Breast epithelium (tissue), 3 donors: ENCODE measurements around the gene EIF3CL.
"Not testable (repeated sequence)": the region's sequence is repeated elsewhere in the genome, so short reads cannot be mapped to it uniquely, and the experiment has no call there.

ENCODE experiments used
- POLR2A ChIP-seq: fragments of 450-650 bp; IDR thresholded peaks from one replicate; pipeline ENCODE4 v1.6.1; 2016; ENCODE audit warnings: antibody characterized with exemption, mild to moderate bottlenecking, moderate library complexity
- TF ChIP-seq, protein P1 (sequence below), 3 donors: fragments of 450-650 bp; IDR thresholded peaks; one replicate each; pipeline ENCODE4 v1.5.1; 2016 to 2017; ENCODE audit warnings: antibody characterized with exemption in 3 of 3, mild to moderate bottlenecking in 3 of 3, moderate library complexity in 3 of 3

DNA sequence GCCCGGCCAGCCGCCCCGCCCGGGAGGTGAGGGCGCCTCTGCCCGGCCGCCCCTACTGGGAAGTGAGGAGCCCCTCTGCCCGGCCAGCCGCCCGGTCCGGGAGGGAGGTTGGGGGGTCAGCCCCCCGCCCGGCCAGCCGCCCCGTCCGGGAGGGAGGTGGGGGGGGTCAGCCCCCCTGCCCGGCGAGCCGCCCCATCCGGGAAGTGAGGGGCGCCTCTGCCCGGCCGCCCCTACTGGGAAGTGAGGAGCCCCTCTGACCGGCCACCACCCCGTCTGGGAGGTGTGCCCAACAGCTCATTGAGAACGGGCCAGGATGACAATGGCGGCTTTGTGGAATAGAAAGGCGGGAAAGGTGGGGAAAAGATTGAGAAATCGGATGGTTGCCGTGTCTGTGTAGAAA is 13.4 kb upstream of the EIF3CL start:
- TF ChIP-seq, protein P1, sequence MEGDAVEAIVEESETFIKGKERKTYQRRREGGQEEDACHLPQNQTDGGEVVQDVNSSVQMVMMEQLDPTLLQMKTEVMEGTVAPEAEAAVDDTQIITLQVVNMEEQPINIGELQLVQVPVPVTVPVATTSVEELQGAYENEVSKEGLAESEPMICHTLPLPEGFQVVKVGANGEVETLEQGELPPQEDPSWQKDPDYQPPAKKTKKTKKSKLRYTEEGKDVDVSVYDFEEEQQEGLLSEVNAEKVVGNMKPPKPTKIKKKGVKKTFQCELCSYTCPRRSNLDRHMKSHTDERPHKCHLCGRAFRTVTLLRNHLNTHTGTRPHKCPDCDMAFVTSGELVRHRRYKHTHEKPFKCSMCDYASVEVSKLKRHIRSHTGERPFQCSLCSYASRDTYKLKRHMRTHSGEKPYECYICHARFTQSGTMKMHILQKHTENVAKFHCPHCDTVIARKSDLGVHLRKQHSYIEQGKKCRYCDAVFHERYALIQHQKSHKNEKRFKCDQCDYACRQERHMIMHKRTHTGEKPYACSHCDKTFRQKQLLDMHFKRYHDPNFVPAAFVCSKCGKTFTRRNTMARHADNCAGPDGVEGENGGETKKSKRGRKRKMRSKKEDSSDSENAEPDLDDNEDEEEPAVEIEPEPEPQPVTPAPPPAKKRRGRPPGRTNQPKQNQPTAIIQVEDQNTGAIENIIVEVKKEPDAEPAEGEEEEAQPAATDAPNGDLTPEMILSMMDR (IDR thresholded peaks at IDR 0.05) = not testable (repeated sequence)
- not testable (repeated sequence) for TF ChIP-seq POLR2A
